HG03025 (cell line): ENCODE measurements around the gene SEC14L5.

Source experiments
- ATAC-seq: cut with Tn5 transposase; IDR thresholded peaks from one replicate; pipeline ENCODE4 v1.9.1; 2021; ENCODE audit warnings: mild to moderate bottlenecking, moderate library complexity; ENCODE audit not compliant: unreplicated experiment, low FRiP score

Gene SEC14L5

GRCh38 chr16:5062790-5063765 is 104.9 kb downstream of the SEC14L5 start:
- no peak for ATAC-seq

- no peak for ATAC-seq
Measured at GRCh38 chr16:5064915-5065314, 106.8 kb downstream of the SEC14L5 start.

GRCh38 chr16:5065326-5065725 is 107.2 kb downstream of the SEC14L5 start:
- no peak for ATAC-seq

GRCh38 chr16:5065813-5066212 is 107.7 kb downstream of the SEC14L5 start, which contains the start of gene C16orf89:
Gene C16orf89 (minus strand): TSS chr16:5065956. CDS start chr16:5065908, 48 bp downstream.
- ATAC-seq: no peak

GRCh38 chr16:5066511-5066910 is 108.4 kb downstream of the SEC14L5 start:
- ATAC-seq: no peak
